GM18861 (cell line): Measurements from ENCODE around the gene C1orf87.

Experiments used
- ATAC-seq: cut with Tn5 transposase; IDR thresholded peaks from one replicate; pipeline ENCODE4 v1.9.1; 2021; ENCODE audit not compliant: unreplicated experiment

C1orf87 gene

GRCh38 chr1:60073605-60074278 lies at the start of gene C1orf87:
Gene C1orf87, minus strand, starts transcription at chr1:60073770. Its CDS starts 1,127 bp downstream, at chr1:60072643.
- no peak for ATAC-seq

GRCh38 chr1:60118085-60118484 lies 44.5 kb upstream of the C1orf87 start:
- no peak for ATAC-seq

- ATAC-seq: no peak
Measured at GRCh38 chr1:60114745-60115318, 41.3 kb upstream of the C1orf87 start.

- no peak for ATAC-seq
Measured at GRCh38 chr1:60113596-60113995, 40.0 kb upstream of the C1orf87 start.

- ATAC-seq: no peak
Measured at GRCh38 chr1:60113028-60113427, 39.5 kb upstream of the C1orf87 start.

- no peak for ATAC-seq
Measured at GRCh38 chr1:60111716-60112115, 38.1 kb upstream of the C1orf87 start.

GRCh38 chr1:60111118-60111517 lies 37.5 kb upstream of the C1orf87 start:
- ATAC-seq: no peak

GRCh38 chr1:60108196-60108595 lies 34.6 kb upstream of the C1orf87 start:
- ATAC-seq: no peak

- no peak for ATAC-seq
Measured at GRCh38 chr1:60103186-60103585, 29.6 kb upstream of the C1orf87 start.

- no peak for ATAC-seq
Measured at GRCh38 chr1:60102267-60103061, 28.9 kb upstream of the C1orf87 start.

- no peak for ATAC-seq
Measured at GRCh38 chr1:60101516-60101915, 27.9 kb upstream of the C1orf87 start.

- no peak for ATAC-seq
Measured at GRCh38 chr1:60091195-60091715, 17.7 kb upstream of the C1orf87 start.

- ATAC-seq: no peak
Measured at GRCh38 chr1:60090655-60091054, 17.1 kb upstream of the C1orf87 start.

GRCh38 chr1:60088620-60089155 lies 15.1 kb upstream of the C1orf87 start:
- no peak for ATAC-seq

GRCh38 chr1:60087681-60088080 lies 14.1 kb upstream of the C1orf87 start:
- ATAC-seq: no peak

- no peak for ATAC-seq
Measured at GRCh38 chr1:60078182-60078581, 4.6 kb upstream of the C1orf87 start.

- ATAC-seq: no peak
Measured at GRCh38 chr1:60071296-60071695, 2.3 kb downstream of the C1orf87 start.

GRCh38 chr1:60069691-60070090 lies 3.9 kb downstream of the C1orf87 start:
- no peak for ATAC-seq

GRCh38 chr1:60068393-60069045 lies 5.1 kb downstream of the C1orf87 start:
- no peak for ATAC-seq

GRCh38 chr1:60066001-60066400 lies 7.6 kb downstream of the C1orf87 start:
- no peak for ATAC-seq

- ATAC-seq: no peak
Measured at GRCh38 chr1:60065199-60065598, 8.4 kb downstream of the C1orf87 start.
